Dedifferentiated amniotic fluid mesenchymal stem cell (primary cell): ENCODE data around the gene RNU2-63P.
"Not testable (repeated sequence)": the region's sequence is repeated elsewhere in the genome, so short reads cannot be mapped to it uniquely, and the experiment has no call there.

ENCODE experiments used
- DNase-seq: peaks from one replicate; pipeline ENCODE4 v3.0.0-alpha.2; 2016; ENCODE audit errors: extremely low spot score

The RNU2-63P gene

DNA sequence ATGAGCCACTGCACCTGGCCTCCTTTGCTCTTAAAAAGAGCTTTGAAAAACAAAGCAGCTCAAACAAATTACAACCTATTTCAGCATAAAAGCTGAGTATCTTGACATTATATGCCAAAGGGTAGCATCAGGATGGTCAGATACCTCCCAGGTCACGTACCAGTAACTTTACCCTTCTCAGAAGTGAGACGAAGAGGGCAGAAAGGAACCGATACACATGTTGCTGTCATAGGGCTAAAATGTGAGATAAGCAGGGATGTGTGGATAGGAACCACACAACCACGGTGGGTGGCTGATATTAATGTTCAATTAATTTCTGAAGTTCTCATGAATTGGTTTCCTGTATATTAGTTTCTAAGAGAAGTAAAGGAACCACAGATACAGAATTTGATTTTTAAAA, 12.6 kb upstream of the RNU2-63P start:
- no peak for DNase-seq

DNA sequence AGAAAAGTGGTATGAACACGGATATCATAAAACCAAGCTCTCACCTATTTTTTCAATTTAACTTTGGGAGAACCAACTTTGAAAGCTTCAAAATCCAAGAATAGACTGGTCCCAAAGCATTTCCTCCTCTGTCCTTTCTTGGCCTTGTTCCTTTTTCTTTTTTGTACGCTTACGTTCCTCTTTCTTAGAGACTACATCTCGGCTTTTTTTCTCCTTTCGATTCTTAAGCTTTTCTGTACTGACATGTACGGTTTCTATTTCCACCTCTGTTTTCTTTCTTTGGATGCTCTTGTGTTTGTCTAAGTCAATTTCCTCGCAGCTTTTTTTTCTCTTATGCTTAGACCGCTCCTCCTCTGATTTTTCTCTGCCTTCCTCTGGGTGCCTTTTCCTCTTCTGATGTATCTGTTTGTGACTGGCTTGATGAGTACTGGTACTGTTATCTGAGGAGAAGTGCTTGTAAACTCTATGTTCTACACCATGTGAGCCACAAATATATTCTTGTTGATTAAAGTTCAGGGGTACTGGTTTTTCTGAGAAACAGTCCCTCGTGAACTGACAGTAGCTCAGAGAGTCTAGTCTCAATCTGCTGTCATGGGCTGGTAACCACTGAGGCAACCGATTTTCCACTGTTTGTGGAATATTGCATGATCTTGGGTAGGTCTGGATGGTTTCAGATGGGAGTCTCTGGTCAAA, 11.5 kb upstream of the RNU2-63P start:
- no peak for DNase-seq

GRCh38 chr2:88024509-88024908, 8.2 kb upstream of the RNU2-63P start:
- DNase-seq = no peak

DNA sequence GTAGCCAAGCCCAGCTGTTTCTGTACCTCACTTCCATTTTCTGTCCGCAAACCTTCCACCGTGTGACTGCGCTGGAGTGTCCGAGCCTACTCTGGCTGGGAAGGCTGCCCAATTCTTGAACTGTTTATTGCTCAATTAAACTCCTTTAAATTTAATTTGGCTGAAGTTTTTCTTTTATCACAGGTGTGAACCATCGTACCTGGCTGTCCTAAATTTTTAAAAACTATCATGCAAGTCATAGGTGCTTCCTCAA, 6.2 kb upstream of the RNU2-63P start:
- no peak for DNase-seq

DNA sequence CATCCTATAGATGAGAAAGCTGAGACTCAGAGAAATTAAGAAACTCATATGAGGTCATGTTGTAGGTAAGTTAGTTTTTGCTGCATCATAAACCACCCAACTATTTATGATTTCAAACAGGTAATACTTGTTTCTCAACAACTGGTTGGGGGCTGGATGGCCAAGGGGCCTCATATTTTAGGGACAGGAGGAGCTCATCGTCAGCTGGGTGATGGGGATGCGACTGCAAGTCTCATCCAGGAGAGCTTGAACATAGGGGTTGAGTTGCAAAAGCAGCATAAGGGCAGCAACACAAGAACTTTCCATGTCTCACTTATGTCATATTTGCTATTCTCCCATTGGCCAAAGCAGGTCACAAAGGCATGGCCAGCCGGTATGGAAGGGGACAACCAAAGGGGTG, 3.6 kb upstream of the RNU2-63P start:
- DNase-seq = no peak

DNA sequence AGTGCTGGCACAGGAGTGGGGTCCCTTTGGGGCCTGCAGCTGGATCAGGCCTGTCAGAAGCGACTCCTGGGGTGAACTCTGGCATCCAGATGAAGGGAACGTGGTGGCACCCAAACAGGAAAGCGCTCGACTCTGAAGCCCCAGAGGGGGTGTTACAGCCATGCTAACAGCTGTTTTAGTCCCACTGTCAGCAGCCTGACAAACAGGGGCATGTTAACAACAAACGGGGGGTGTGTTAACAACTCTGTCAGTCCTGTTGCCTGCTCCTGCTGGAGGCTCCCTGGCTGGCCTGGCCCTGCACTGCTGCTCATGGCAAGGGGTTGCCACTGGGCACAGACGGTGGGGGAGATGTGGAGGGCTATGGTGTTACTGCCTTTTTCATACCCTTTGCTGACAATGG, 2.6 kb upstream of the RNU2-63P start:
- DNase-seq = no peak

GRCh38 chr2:88018077-88018805, 1.9 kb upstream of the RNU2-63P start:
- not testable (repeated sequence) for DNase-seq

DNA sequence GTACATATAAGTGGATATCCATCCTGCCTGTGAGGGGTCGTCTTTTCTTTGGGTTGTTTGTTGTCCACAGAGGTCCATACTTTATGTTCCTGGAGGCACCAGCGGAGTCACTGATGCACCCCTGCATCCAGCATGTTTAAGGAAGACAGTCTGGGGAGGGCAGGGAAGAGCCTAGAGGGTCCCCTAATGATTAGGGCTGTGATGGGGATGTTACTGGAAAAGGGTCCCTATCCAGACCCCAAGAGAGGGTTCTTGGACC, 1.4 kb upstream of the RNU2-63P start:
- not testable (repeated sequence) for DNase-seq

DNA sequence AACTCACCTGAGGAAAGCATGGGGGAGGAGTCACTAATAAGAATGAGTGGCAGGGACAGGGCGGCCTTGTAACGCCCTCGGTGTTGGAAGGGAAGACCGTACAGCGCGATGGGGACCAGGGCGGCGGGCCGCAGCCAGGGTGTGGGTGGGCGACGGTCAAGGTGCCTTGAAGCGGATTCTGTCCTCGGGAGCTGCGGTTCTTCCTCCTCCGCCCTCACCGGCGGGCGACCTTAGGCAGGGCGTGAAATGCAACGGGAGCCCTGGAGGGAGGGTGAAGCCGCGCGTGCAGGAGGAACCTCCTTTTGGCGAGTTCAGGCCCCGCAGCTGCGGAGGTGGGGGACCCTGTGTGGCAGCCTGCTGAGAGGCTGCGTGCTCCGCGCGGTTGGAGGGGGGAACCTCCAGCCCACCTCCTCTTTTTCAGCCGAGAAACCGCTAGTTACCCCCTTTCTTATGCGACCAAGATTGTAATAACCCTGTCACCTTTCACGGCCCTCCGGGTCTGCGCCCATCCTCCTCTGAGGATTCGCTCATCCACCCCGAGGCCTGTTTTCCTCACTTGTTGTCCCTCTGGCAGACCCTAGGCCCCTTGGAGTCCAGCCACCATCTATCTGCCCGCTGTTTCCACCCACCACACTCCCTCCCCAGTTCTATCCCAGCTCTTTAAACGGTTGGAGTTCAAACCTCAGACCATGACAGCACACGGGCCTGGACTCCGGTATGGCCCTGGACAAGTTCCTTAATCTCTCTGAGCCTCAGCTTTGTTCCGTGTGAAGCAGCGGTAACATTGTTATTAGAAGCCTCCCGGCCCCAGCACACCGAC, 823 bp upstream of the RNU2-63P start:
- DNase-seq = no peak

GRCh38 chr2:88011011-88011410, 5.3 kb downstream of the RNU2-63P start:
- no peak for DNase-seq

- DNase-seq = no peak
These were observed 6.2 kb downstream of the RNU2-63P start for GRCh38 chr2:88010136-88010535.

GRCh38 chr2:88006912-88007439, 9.4 kb downstream of the RNU2-63P start:
- DNase-seq = no peak

GRCh38 chr2:88005776-88006175, 10.6 kb downstream of the RNU2-63P start:
- no peak for DNase-seq

GRCh38 chr2:88003074-88003755, 13.1 kb downstream of the RNU2-63P start:
- no peak for DNase-seq

DNA sequence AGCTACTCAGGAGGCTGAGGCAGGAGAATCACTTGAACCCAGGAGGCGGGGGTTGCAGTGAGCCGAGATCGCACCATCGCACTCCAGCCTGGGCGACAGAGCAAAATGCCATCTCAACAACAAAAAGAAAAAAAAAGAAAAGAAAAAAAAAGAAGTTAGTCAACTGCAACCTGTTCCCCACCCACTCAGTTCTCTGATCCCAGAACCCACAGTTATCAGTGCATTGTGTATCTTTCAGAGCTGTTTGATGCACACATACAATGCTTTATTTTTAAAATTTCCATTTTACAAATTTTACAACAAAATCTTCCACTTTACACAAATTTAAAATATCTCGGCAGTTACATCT, 14.0 kb downstream of the RNU2-63P start:
- no peak for DNase-seq

GRCh38 chr2:88000474-88000873, 15.9 kb downstream of the RNU2-63P start:
- not testable (repeated sequence) for DNase-seq

DNA sequence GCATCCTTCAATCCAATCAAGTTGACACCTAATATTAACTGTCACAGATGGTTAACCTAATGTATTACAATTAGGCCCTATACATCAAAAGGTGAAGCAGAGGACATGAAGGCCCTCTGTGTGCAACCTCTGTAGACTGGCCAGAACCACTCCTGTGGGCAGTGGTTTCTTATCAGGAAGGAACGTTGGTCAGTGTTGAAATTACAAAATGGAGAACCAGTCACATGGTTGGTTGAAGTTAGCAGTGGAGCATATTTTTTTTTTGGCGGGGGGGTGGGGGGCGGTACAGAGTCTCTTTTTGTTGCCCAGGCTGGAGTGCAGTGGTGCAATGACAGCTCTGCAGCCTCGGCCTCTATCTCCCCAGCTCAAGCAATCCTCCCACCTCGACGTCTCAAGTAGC, 19.8 kb downstream of the RNU2-63P start:
- no peak for DNase-seq

GRCh38 chr2:87995756-87996155, 20.6 kb downstream of the RNU2-63P start:
- DNase-seq = no peak

GRCh38 chr2:87994304-87994850, 22.0 kb downstream of the RNU2-63P start:
- DNase-seq = not testable (repeated sequence)

DNA sequence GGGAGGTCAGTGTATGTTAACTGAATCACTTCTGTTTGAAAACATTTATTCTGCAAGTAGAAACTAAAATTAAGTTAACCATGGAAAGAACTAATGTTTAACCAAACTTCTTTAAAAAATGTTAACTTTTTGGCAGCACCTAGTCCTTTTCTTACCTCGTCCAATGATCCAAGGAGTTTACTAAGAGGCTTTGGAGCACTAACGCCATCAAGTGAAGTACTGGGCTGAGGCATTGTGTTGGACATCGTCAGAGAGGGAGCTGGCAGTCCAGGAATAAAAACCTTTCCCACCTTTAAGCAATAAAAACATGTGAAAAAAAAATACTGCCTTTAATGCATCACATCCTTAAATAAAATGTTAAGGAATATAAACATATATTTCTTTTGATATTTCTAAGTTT, 23.8 kb downstream of the RNU2-63P start:
- DNase-seq = not testable (repeated sequence)

- DNase-seq = not testable (repeated sequence)
These were observed 28.9 kb downstream of the RNU2-63P start for GRCh38 chr2:87987473-87987872.

GRCh38 chr2:87985902-87986301, 30.4 kb downstream of the RNU2-63P start:
- DNase-seq = not testable (repeated sequence)
